ENCODE measurements around the gene PVALEF.

GRCh38 chr17:81160747-81161453 is 4.4 kb upstream of the PVALEF start:
- no peak for TF ChIP-seq POLR2AphosphoS5 (IDR thresholded peaks at IDR 0.05; ENCODE audit: low read depth, low read length)
- TF ChIP-seq SMC3 (IDR thresholded peaks at IDR 0.05; ENCODE audit: low read depth, low read length): no peak
- TF ChIP-seq REST (IDR thresholded peaks at IDR 0.05; ENCODE audit: low read depth, low read length): no peak
- no peak for TF ChIP-seq YY1 (IDR thresholded peaks at IDR 0.05; ENCODE audit: low read depth)
- TF ChIP-seq CTCF (IDR thresholded peaks at IDR 0.05): no peak
- TF ChIP-seq TAF1 (IDR thresholded peaks at IDR 0.05; ENCODE audit: borderline replicate concordance, low read depth, low read length): no peak
- no peak for TF ChIP-seq RXRA (IDR thresholded peaks at IDR 0.05; ENCODE audit: borderline replicate concordance, low read depth)
- no peak for TF ChIP-seq MAX (IDR thresholded peaks at IDR 0.05; ENCODE audit: low read depth)
- TF ChIP-seq USF1 (IDR thresholded peaks at IDR 0.05; ENCODE audit: borderline replicate concordance, low read depth): no peak
- no peak for TF ChIP-seq RCOR1 (IDR thresholded peaks at IDR 0.05; ENCODE audit: low read length)
- TF ChIP-seq PBX3 (IDR thresholded peaks at IDR 0.05): no peak
- no peak for TF ChIP-seq ELF1 (IDR thresholded peaks at IDR 0.05)
